ENCODE measurements around the gene NPTX1. TPM values are rescaled to one million over a fixed set of nuclear protein-coding genes. Genes with fewer than 3 reads are reported as not detected.

The NPTX1 gene
- total and polyA plus RNA-seq, 2 donors (not counting 1 experiment from before 2014, with no cell fraction given) = 0.07 to 0.57 TPM

- ATAC-seq (ENCODE audit: low read depth) (no peak), DNase-seq (no peak)
- ChIA-PET CTCF (interaction anchor here (1.0 kb wide), 1 partner anchor 141 kb away, joined by 3 read pairs; no protein-coding TSS in a partner anchor), POLR2A (no interaction called here)
- Histone ChIP-seq H3K9me3 (ENCODE audit: control extremely low read depth in 1 of 3, control insufficient read depth in 2 of 3, insufficient read depth in 1 of 3, low read length in 2 of 3) (peaks cover 0 to 6% (median 0%) of the 10 kb centered on the region in 3 donors), H2AFZ (ENCODE audit: insufficient read depth, low read depth, low read length, poor library complexity, severe bottlenecking) (no peak overlapping the region), H3K27ac (ENCODE audit: low read length in 2 of 2) (no peak overlapping the region), H3K4me1 (ENCODE audit: control insufficient read depth in 2 of 2, insufficient read depth in 2 of 2, low read length in 2 of 2) (no peaks in the 10 kb centered on the region), H4K20me1 (ENCODE audit: control insufficient read depth, insufficient read depth, low read length, poor library complexity, severe bottlenecking) (no peaks in the 10 kb centered on the region), H3K9ac (ENCODE audit: low read length) (no peak overlapping the region), H3K36me3 (replicated peaks in 1 of 2; ENCODE audit: control extremely low read depth in 1 of 2, control insufficient read depth in 1 of 2, extremely low read depth in 1 of 2, insufficient read depth in 2 of 2, low read length in 1 of 2) (no peaks in the 10 kb centered on the region), H3K4me2 (replicated peaks; ENCODE audit: low read depth, low read length, poor library complexity, severe bottlenecking) (no peak overlapping the region), H3K79me2 (ENCODE audit: control insufficient read depth, insufficient read depth, low read length) (no peaks in the 10 kb centered on the region), H3K4me3 (ENCODE audit: control extremely low read depth in 1 of 5, extremely low read depth in 1 of 5, insufficient read depth in 1 of 5, low read depth in 2 of 5, low read length in 4 of 5) (no peak overlapping the region), H3K27me3 (replicated peaks in 1 of 4; ENCODE audit: control extremely low read depth in 1 of 4, control insufficient read depth in 3 of 4, insufficient read depth in 4 of 4, low read length in 3 of 4) (no peaks in the 10 kb centered on the region)
- H3K4me1 Mint-ChIP-seq = no peaks in the 10 kb centered on the region
- intact Hi-C loops (cut with micrococcal nuclease) = no loop called here
- no peaks in the 10 kb centered on the region for H3K27me3 Mint-ChIP-seq
- no peak for TF ChIP-seq EZH2 (IDR thresholded peaks at IDR 0.05; ENCODE audit: borderline replicate concordance, insufficient read depth, low read depth, low read length, poor library complexity, severe bottlenecking)
- no peak for TF ChIP-seq CTCF (IDR thresholded peaks at IDR 0.05)
- WGBS (ENCODE audit: insufficient coverage) = 90% methylated on average over 15 of the region's 15 CpGs
- no peak overlapping the region for H3K4me3 Mint-ChIP-seq
- H3K27ac Mint-ChIP-seq = no peak overlapping the region
- H3K9me3 Mint-ChIP-seq (ENCODE audit: insufficient read depth) = peaks cover 2% of the 10 kb centered on the region
These were observed 44.0 kb downstream of the NPTX1 start for GRCh38 chr17:80432350-80432955.

GRCh38 chr17:80431246-80432195, 44.9 kb downstream of the NPTX1 start:
- no peaks in the 10 kb centered on the region for H4K20me1 ChIP-seq (ENCODE audit: control insufficient read depth, insufficient read depth, low read length, poor library complexity, severe bottlenecking)
- no peaks in the 10 kb centered on the region for H3K79me2 ChIP-seq (ENCODE audit: control insufficient read depth, insufficient read depth, low read length)
- no peak for ATAC-seq (ENCODE audit: low read depth)
- H3K9ac ChIP-seq (ENCODE audit: low read length) = no peak overlapping the region
- H3K9me3 Mint-ChIP-seq (ENCODE audit: insufficient read depth) = peaks cover 2% of the 10 kb centered on the region
- WGBS (ENCODE audit: insufficient coverage) = 94% methylated on average over 29 of the region's 29 CpGs
- H2AFZ ChIP-seq (ENCODE audit: insufficient read depth, low read depth, low read length, poor library complexity, severe bottlenecking) = no peak overlapping the region
- no peak overlapping the region for H3K4me2 ChIP-seq (replicated peaks; ENCODE audit: low read depth, low read length, poor library complexity, severe bottlenecking)
- no peaks in the 10 kb centered on the region for H3K36me3 ChIP-seq (replicated peaks in 1 of 2; ENCODE audit: control extremely low read depth in 1 of 2, control insufficient read depth in 1 of 2, extremely low read depth in 1 of 2, insufficient read depth in 2 of 2, low read length in 1 of 2)
- intact Hi-C loops (cut with micrococcal nuclease) = no loop called here
- no peak overlapping the region for H3K27ac Mint-ChIP-seq
- CTCF ChIA-PET = no interaction called here
- TF ChIP-seq CTCF (IDR thresholded peaks at IDR 0.05) (no peak), EZH2 (IDR thresholded peaks at IDR 0.05; ENCODE audit: borderline replicate concordance, insufficient read depth, low read depth, low read length, poor library complexity, severe bottlenecking) (no peak)
- H3K27me3 ChIP-seq (replicated peaks in 1 of 4; ENCODE audit: control extremely low read depth in 1 of 4, control insufficient read depth in 3 of 4, insufficient read depth in 4 of 4, low read length in 3 of 4) = no peaks in the 10 kb centered on the region
- DNase-seq = no peak
- H3K27me3 Mint-ChIP-seq = no peaks in the 10 kb centered on the region
- H3K4me1 Mint-ChIP-seq = peaks cover 7% of the 10 kb centered on the region
- no peak overlapping the region for H3K4me3 Mint-ChIP-seq
- no peak overlapping the region for H3K27ac ChIP-seq (ENCODE audit: low read length in 2 of 2)
- H3K9me3 ChIP-seq (ENCODE audit: control extremely low read depth in 1 of 3, control insufficient read depth in 2 of 3, insufficient read depth in 1 of 3, low read length in 2 of 3) = peaks cover 0 to 6% (median 0%) of the 10 kb centered on the region in 3 donors
- peaks cover 5 to 7% of the 10 kb centered on the region in 2 donors for H3K4me1 ChIP-seq (ENCODE audit: control insufficient read depth in 2 of 2, insufficient read depth in 2 of 2, low read length in 2 of 2)
- no peak overlapping the region for H3K4me3 ChIP-seq (ENCODE audit: control extremely low read depth in 1 of 5, extremely low read depth in 1 of 5, insufficient read depth in 1 of 5, low read depth in 2 of 5, low read length in 4 of 5)
- POLR2A ChIA-PET = no interaction called here
